ENCODE results near the gene TRIM62. TPM values are rescaled to one million over a fixed set of nuclear protein-coding genes. Genes with fewer than 3 reads are reported as not detected.
A peak's percentile ranks its signal among the peaks of the same experiment; 100 is the strongest.

Gene TRIM62
- total RNA-seq, 1 experiment from 2014 or later: 9.9 TPM

GRCh38 chr1:33188572-33189275 is 6.9 kb upstream of the TRIM62 start:
- BruUV-seq (replicated peaks): no TSS peak
- Histone ChIP-seq H3K9me2 (ENCODE audit: insufficient read depth) (no peaks in the 10 kb centered on the region), H2AFZ (no peak overlapping the region), H3K36me3 (ENCODE audit: low read depth) (no peaks in the 10 kb centered on the region), H3K4me1 (replicated peaks; ENCODE audit: insufficient read depth) (peaks cover 12% of the 10 kb centered on the region), H3K9me3 (ENCODE audit: insufficient read depth, low read depth) (no peaks in the 10 kb centered on the region), H3K4me3 (no peak overlapping the region), H3K79me2 (ENCODE audit: low read depth) (no peaks in the 10 kb centered on the region), H3K4me2 (peak overlapping the region; percentile 32), H3K27me3 (ENCODE audit: insufficient read depth, low read depth) (no peaks in the 10 kb centered on the region), H3F3A (ENCODE audit: insufficient read depth, low read depth) (peaks cover 11% of the 10 kb centered on the region), H3K27ac (no peak overlapping the region), H4K20me1 (ENCODE audit: insufficient read depth) (no peaks in the 10 kb centered on the region)
- ChIA-PET POLR2A (ENCODE audit: unreplicated experiment) (no interaction called here), CTCF (no interaction called here)
- intact Hi-C loops (cut with micrococcal nuclease; ENCODE audit: unreplicated experiment): no loop called here
- TF ChIP-seq, protein P1, sequence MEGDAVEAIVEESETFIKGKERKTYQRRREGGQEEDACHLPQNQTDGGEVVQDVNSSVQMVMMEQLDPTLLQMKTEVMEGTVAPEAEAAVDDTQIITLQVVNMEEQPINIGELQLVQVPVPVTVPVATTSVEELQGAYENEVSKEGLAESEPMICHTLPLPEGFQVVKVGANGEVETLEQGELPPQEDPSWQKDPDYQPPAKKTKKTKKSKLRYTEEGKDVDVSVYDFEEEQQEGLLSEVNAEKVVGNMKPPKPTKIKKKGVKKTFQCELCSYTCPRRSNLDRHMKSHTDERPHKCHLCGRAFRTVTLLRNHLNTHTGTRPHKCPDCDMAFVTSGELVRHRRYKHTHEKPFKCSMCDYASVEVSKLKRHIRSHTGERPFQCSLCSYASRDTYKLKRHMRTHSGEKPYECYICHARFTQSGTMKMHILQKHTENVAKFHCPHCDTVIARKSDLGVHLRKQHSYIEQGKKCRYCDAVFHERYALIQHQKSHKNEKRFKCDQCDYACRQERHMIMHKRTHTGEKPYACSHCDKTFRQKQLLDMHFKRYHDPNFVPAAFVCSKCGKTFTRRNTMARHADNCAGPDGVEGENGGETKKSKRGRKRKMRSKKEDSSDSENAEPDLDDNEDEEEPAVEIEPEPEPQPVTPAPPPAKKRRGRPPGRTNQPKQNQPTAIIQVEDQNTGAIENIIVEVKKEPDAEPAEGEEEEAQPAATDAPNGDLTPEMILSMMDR (conservative IDR thresholded peaks at IDR 0.05): no peak
- no peak for TF ChIP-seq EZH2 (IDR thresholded peaks at IDR 0.05; ENCODE audit: low read depth)
- DNase-seq: peak in 1 of 2 experiments; percentile 41

GRCh38 chr1:33186936-33187335 is 5.1 kb upstream of the TRIM62 start:
- Histone ChIP-seq H4K20me1 (ENCODE audit: insufficient read depth) (no peaks in the 10 kb centered on the region), H3K79me2 (ENCODE audit: low read depth) (no peaks in the 10 kb centered on the region), H2AFZ (no peak overlapping the region), H3F3A (ENCODE audit: insufficient read depth, low read depth) (peaks cover 13% of the 10 kb centered on the region), H3K27me3 (ENCODE audit: insufficient read depth, low read depth) (no peaks in the 10 kb centered on the region), H3K9me2 (ENCODE audit: insufficient read depth) (no peaks in the 10 kb centered on the region), H3K27ac (no peak overlapping the region), H3K4me1 (replicated peaks; ENCODE audit: insufficient read depth) (peaks cover 16% of the 10 kb centered on the region), H3K4me3 (no peak overlapping the region), H3K9me3 (ENCODE audit: insufficient read depth, low read depth) (no peaks in the 10 kb centered on the region), H3K4me2 (no peak overlapping the region), H3K36me3 (ENCODE audit: low read depth) (no peaks in the 10 kb centered on the region)
- ChIA-PET POLR2A (ENCODE audit: unreplicated experiment) (no interaction called here), CTCF (no interaction called here)
- no peak for TF ChIP-seq EZH2 (IDR thresholded peaks at IDR 0.05; ENCODE audit: low read depth)
- TF ChIP-seq, protein P1 (conservative IDR thresholded peaks at IDR 0.05): no peak
- BruUV-seq (replicated peaks): no TSS peak
- intact Hi-C loops (cut with micrococcal nuclease; ENCODE audit: unreplicated experiment): no loop called here
- DNase-seq: no peak

DNA sequence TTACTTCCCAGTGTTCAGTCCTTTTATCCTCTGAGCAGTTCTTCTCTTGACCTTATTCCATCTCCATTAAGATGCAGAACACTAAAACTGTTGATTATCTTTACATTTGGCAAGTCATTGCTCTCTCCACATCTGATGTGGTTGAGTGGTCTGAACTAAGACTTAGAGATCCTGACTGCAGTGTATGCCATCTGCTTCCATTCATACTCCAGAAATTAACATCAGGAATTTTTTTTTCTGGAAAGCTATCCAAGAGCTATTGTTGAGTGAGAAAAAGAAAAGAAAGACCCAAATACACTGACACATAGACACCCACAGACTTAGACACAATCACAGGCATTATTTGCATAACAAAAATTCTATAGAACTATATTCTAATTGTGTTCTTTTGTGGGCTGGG is 3.7 kb upstream of the TRIM62 start:
- Histone ChIP-seq H3F3A (ENCODE audit: insufficient read depth, low read depth) (peaks cover 13% of the 10 kb centered on the region), H3K27me3 (ENCODE audit: insufficient read depth, low read depth) (no peaks in the 10 kb centered on the region), H2AFZ (no peak overlapping the region), H3K4me2 (no peak overlapping the region), H3K79me2 (ENCODE audit: low read depth) (no peaks in the 10 kb centered on the region), H4K20me1 (ENCODE audit: insufficient read depth) (no peaks in the 10 kb centered on the region), H3K4me3 (no peak overlapping the region), H3K36me3 (ENCODE audit: low read depth) (no peaks in the 10 kb centered on the region), H3K9me3 (ENCODE audit: insufficient read depth, low read depth) (no peaks in the 10 kb centered on the region), H3K4me1 (replicated peaks; ENCODE audit: insufficient read depth) (peaks cover 16% of the 10 kb centered on the region), H3K9me2 (ENCODE audit: insufficient read depth) (no peaks in the 10 kb centered on the region), H3K27ac (no peak overlapping the region)
- TF ChIP-seq, protein P1 (conservative IDR thresholded peaks at IDR 0.05): no peak
- TF ChIP-seq EZH2 (IDR thresholded peaks at IDR 0.05; ENCODE audit: low read depth): no peak
- no peak for DNase-seq
- POLR2A ChIA-PET (ENCODE audit: unreplicated experiment): no interaction called here
- intact Hi-C loops (cut with micrococcal nuclease; ENCODE audit: unreplicated experiment): no loop called here
- CTCF ChIA-PET: interaction anchor here (0.5 to 0.6 kb wide), 3 partner anchors 178 to 644 kb away, joined by 3 to 9 read pairs (median 3); no protein-coding TSS in a partner anchor
- BruUV-seq (replicated peaks): no TSS peak

Measured in PC-9 (cell line).